Osteocyte (in vitro differentiated cells): Measurements from ENCODE around the gene SAMD1. TPM values are rescaled to one million over a fixed set of nuclear protein-coding genes. Genes with fewer than 3 reads are reported as not detected.

ENCODE experiments used
- DNase-seq: peaks from one replicate; pipeline ENCODE4 v3.0.0; 2021; ENCODE audit warnings: mixed read lengths; ENCODE audit not compliant: unreplicated experiment; ENCODE audit errors: extremely low spot score
- H3K27ac Mint-ChIP-seq: one replicate; pipeline ENCODE4 v1.8.0; 2021; ENCODE audit warnings: mild to moderate bottlenecking, mixed read lengths; ENCODE audit not compliant: unreplicated experiment
- H3K27me3 Mint-ChIP-seq: one replicate; pipeline ENCODE4 v1.8.0; 2021; ENCODE audit warnings: mixed read lengths; ENCODE audit not compliant: unreplicated experiment
- H3K36me3 Mint-ChIP-seq: one replicate; pipeline ENCODE4 v1.8.0; 2021; ENCODE audit warnings: mixed read lengths; ENCODE audit not compliant: unreplicated experiment
- H3K4me1 Mint-ChIP-seq: one replicate; pipeline ENCODE4 v1.8.0; 2021; ENCODE audit warnings: mixed read lengths; ENCODE audit not compliant: unreplicated experiment
- H3K4me3 Mint-ChIP-seq: one replicate; pipeline ENCODE4 v1.8.0; 2021; ENCODE audit warnings: mild to moderate bottlenecking, moderate library complexity, mixed read lengths; ENCODE audit not compliant: unreplicated experiment
- H3K9me3 Mint-ChIP-seq: one replicate; pipeline ENCODE4 v1.8.0; 2021; ENCODE audit warnings: mixed read lengths; ENCODE audit not compliant: unreplicated experiment
- CTCF ChIP-seq: fragments of 200-600 bp; sonication (generic); IDR thresholded peaks from 2 replicates; pipeline ENCODE4 v1.5.0; 2021; ENCODE audit warnings: antibody characterized with exemption, mild to moderate bottlenecking, moderate library complexity
- total RNA-seq: library from RNA; stranded (reverse); gene quantifications from 2 replicates; pipeline ENCODE4 v1.2.1, GENCODE V29; 2021

SAMD1 gene
- total RNA-seq, 1 donor from 2014 or later: 34.9 TPM

GRCh38 chr19:14063105-14063504 lies 27.4 kb downstream of the SAMD1 start:
- no peak overlapping the region for H3K27ac Mint-ChIP-seq
- peaks cover 4% of the 10 kb centered on the region for H3K4me1 Mint-ChIP-seq

GRCh38 chr19:14062558-14062855 lies 28.0 kb downstream of the SAMD1 start:
- no peak overlapping the region for H3K4me3 Mint-ChIP-seq
- peaks cover 22% of the 10 kb centered on the region for H3K27me3 Mint-ChIP-seq

More at GRCh38 chr19:14063105-14063504, 27.4 kb downstream of the SAMD1 start:
- Mint-ChIP-seq H3K27me3 (peaks cover 22% of the 10 kb centered on the region), H3K9me3 (no peaks in the 10 kb centered on the region), H3K4me3 (no peak overlapping the region), H3K36me3 (no peaks in the 10 kb centered on the region)
- no peak for TF ChIP-seq CTCF
- no peak for DNase-seq

GRCh38 chr19:14061751-14062557 lies 28.6 kb downstream of the SAMD1 start, which contains the start of gene PALM3:
PALM3 (minus strand) TSS chr19:14062076; CDS start chr19:14061980, 96 bp downstream.
- no peak for DNase-seq
- Mint-ChIP-seq H3K27me3 (peaks cover 22% of the 10 kb centered on the region), H3K27ac (no peak within 1 kb of the TSS), H3K36me3 (no peaks in the 10 kb centered on the region), H3K4me3 (no peak within 1 kb of the TSS), H3K4me1 (peaks cover 11% of the 10 kb centered on the region), H3K9me3 (no peaks in the 10 kb centered on the region)
- TF ChIP-seq CTCF: no peak

More at GRCh38 chr19:14062558-14062855, 28.0 kb downstream of the SAMD1 start:
- no peak overlapping the region for H3K27ac Mint-ChIP-seq
- H3K9me3 Mint-ChIP-seq: no peaks in the 10 kb centered on the region
- TF ChIP-seq CTCF: no peak
- H3K4me1 Mint-ChIP-seq: peaks cover 9% of the 10 kb centered on the region
- no peak for DNase-seq
- H3K36me3 Mint-ChIP-seq: no peaks in the 10 kb centered on the region

GRCh38 chr19:14061081-14061749 lies 29.3 kb downstream of the SAMD1 start:
- no peaks in the 10 kb centered on the region for H3K36me3 Mint-ChIP-seq
- no peak for DNase-seq
- TF ChIP-seq CTCF: no peak
- H3K27ac Mint-ChIP-seq: no peak overlapping the region
- peaks cover 12% of the 10 kb centered on the region for H3K4me1 Mint-ChIP-seq
- no peaks in the 10 kb centered on the region for H3K9me3 Mint-ChIP-seq
- peaks cover 17% of the 10 kb centered on the region for H3K27me3 Mint-ChIP-seq
- H3K4me3 Mint-ChIP-seq: no peak overlapping the region

- Mint-ChIP-seq H3K27me3 (peaks cover 15% of the 10 kb centered on the region), H3K4me1 (peaks cover 12% of the 10 kb centered on the region), H3K9me3 (no peaks in the 10 kb centered on the region), H3K27ac (no peak overlapping the region), H3K4me3 (no peak overlapping the region), H3K36me3 (no peaks in the 10 kb centered on the region)
- no peak for DNase-seq
- no peak for TF ChIP-seq CTCF
These were observed 30.8 kb downstream of the SAMD1 start for GRCh38 chr19:14059652-14060155.
